Lower lobe of right lung (tissue), 2 donors: ENCODE measurements around the gene ERC1. TPM values are rescaled to one million over a fixed set of nuclear protein-coding genes. Genes with fewer than 3 reads are reported as not detected.
A peak's percentile ranks its signal among the peaks of the same experiment; 100 is the strongest.

Source experiments
- ATAC-seq, 2 donors: fragments of 200-7000 bp; cut with Tn5 transposase; one replicate each; pipeline ENCODE4 v1.9.1; 2020 to 2022; ENCODE audit warnings: mild to moderate bottlenecking in 2 of 2, moderate library complexity in 2 of 2
- DNase-seq: peaks from one replicate; pipeline ENCODE4 v3.0.0-alpha.2; 2020
- H3K27ac ChIP-seq: fragments of 200-600 bp; one replicate; pipeline ENCODE4 v1.8.0; 2022
- H3K27me3 ChIP-seq: fragments of 200-600 bp; one replicate; pipeline ENCODE4 v1.8.0; 2022; ENCODE audit warnings: low read depth
- H3K36me3 ChIP-seq: fragments of 200-600 bp; one replicate; pipeline ENCODE4 v1.8.0; 2022; ENCODE audit warnings: mild to moderate bottlenecking
- H3K4me1 ChIP-seq: fragments of 200-600 bp; one replicate; pipeline ENCODE4 v1.8.0; 2022
- H3K4me3 ChIP-seq: fragments of 200-600 bp; one replicate; pipeline ENCODE4 v1.8.0; 2022; ENCODE audit warnings: mild to moderate bottlenecking
- H3K9me3 ChIP-seq: fragments of 200-600 bp; one replicate; pipeline ENCODE4 v1.8.0; 2022
- intact Hi-C: fragments of 100-400 bp; cut with DNase I; formaldehyde crosslinking; loops from one replicate; pipeline ENCODE4 v1.11.0; 2022
- total RNA-seq: library from RNA; stranded (reverse); fragmentation: NEBNext Ultra II Directional; extraction: Animal tissue kit (Norgen Biotek cat#: 25700); gene quantifications from one replicate; pipeline ENCODE4 v1.2.1, GENCODE V29; 2021
- TF ChIP-seq, protein P1 (sequence below): fragments of 200-600 bp; IDR thresholded peaks from one replicate; pipeline ENCODE4 v1.8.0; 2022; ENCODE audit warnings: antibody characterized with exemption, mild to moderate bottlenecking
- donor health status: DM: no; HTN: yes; CAD: no; lungs with severe emphysema.

Gene ERC1
- total RNA-seq, 1 donor from 2014 or later: 66.3 TPM

DNA sequence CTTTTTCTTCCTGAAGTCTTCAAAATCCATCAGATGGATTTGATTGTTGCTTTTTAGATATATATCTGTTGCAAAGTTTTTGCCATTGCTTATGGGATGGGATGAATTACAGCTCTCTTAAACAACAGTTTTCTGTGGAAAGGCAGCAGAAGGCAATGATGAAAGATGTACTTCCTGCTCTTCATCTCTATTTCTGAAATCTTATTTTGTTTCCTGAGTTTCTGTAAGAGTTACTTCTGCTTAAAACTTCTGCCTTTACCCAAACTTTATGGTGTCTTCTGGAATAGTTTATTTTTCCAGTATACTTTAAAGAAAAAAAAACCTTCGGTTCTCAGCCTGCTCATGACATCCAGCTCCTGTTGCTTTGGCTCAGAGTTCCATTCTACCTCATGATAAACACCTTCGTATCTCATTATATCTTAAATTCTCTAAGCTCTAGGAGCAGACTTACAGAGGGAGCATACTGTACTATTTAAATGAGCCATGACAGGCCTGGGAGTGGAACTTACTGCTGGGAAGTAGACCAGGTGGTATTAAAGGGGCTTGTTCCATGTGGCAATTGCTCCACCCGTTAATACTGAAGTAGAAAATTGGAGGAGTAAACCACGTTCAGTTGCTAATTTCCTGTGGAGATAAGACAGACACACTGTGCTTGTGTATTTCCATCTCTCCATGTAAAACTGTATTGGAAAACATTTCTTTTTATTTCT is 314.9 kb downstream of the ERC1 start:
- peaks cover 11% of the 10 kb centered on the region for H3K4me1 ChIP-seq
- TF ChIP-seq, protein P1, sequence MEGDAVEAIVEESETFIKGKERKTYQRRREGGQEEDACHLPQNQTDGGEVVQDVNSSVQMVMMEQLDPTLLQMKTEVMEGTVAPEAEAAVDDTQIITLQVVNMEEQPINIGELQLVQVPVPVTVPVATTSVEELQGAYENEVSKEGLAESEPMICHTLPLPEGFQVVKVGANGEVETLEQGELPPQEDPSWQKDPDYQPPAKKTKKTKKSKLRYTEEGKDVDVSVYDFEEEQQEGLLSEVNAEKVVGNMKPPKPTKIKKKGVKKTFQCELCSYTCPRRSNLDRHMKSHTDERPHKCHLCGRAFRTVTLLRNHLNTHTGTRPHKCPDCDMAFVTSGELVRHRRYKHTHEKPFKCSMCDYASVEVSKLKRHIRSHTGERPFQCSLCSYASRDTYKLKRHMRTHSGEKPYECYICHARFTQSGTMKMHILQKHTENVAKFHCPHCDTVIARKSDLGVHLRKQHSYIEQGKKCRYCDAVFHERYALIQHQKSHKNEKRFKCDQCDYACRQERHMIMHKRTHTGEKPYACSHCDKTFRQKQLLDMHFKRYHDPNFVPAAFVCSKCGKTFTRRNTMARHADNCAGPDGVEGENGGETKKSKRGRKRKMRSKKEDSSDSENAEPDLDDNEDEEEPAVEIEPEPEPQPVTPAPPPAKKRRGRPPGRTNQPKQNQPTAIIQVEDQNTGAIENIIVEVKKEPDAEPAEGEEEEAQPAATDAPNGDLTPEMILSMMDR: no peak
- peak in 1 of 2 donors; percentile 27 for ATAC-seq

DNA sequence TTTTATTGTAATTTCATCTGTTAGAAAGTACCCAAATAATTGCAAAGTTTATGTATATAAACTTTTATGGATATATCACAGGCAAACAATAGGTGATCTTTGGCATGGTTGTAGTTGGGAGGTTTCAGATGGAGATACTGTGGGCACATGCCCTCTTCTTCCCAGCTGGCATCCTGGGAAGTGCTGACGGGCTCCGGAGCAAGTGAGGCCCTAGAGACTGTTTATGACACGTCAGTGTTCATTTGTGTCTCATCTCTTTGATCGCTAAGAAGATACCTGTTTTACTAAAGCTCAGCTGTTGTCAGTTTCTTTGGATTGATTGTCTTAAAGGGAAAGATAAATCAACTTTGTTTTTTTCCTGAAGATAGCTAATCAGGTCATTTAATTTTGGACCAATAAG is 315.8 kb downstream of the ERC1 start:
- Histone ChIP-seq H3K27ac (no peak overlapping the region), H3K9me3 (no peaks in the 10 kb centered on the region), H3K27me3 (no peaks in the 10 kb centered on the region), H3K4me3 (no peak overlapping the region), H3K36me3 (no peaks in the 10 kb centered on the region), H3K4me1 (peaks cover 11% of the 10 kb centered on the region)
- ATAC-seq (no peak), DNase-seq (no peak)
- TF ChIP-seq, protein P1: no peak
- intact Hi-C loops: no loop called here

More for the DNA sequence above, 314.9 kb downstream of the ERC1 start:
- Histone ChIP-seq H3K27me3 (no peaks in the 10 kb centered on the region), H3K27ac (peak overlapping the region; percentile 33), H3K36me3 (no peaks in the 10 kb centered on the region), H3K9me3 (no peaks in the 10 kb centered on the region), H3K4me3 (no peak overlapping the region)
- DNase-seq: no peak
- intact Hi-C loops: no loop called here

DNA sequence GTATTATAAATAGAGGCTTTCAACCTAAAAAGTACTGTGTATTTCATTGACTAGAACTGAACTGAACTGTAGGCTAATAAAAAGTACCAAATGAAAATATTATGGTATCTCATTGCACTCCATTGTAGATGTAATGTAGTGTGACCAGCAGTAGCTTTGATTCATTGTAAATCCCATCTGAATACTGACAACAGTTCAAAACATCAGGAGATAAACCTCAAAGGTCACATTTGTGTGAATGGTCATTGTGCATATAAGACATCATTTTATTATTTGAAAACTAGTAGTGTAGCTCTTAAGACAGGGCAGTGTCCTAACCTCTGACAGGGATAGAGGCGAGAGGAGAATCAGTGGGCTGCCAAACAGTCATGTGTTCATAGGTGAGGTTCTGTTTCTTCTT is 316.8 kb downstream of the ERC1 start:
- no peak overlapping the region for H3K27ac ChIP-seq
- TF ChIP-seq, protein P1: no peak
- H3K9me3 ChIP-seq: no peaks in the 10 kb centered on the region
- intact Hi-C loops: no loop called here
- H3K27me3 ChIP-seq: no peaks in the 10 kb centered on the region
- no peak overlapping the region for H3K4me3 ChIP-seq
- DNase-seq (no peak), ATAC-seq (no peak)
- peaks cover 11% of the 10 kb centered on the region for H3K4me1 ChIP-seq
- H3K36me3 ChIP-seq: no peaks in the 10 kb centered on the region

DNA sequence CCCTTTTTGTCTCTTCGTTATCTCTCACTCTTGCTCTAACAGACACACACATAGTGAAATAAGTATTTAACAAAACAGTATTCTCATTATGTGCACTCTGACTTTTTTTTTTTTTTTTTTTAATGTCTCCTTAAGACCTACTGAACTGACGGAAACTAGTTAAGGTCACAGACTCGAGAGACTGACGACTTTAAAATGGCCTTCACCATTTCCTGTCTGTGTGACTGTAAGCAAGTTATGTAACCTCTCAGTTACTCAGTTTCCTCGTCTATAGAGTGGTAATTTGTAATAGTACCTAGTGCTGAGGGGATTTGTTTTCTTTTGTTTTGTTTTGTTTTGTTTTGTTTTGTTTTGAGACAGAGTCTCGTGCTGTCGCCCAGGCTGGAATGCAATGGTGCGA is 318.6 kb downstream of the ERC1 start:
- intact Hi-C loops: no loop called here
- H3K4me1 ChIP-seq: peaks cover 11% of the 10 kb centered on the region
- no peaks in the 10 kb centered on the region for H3K27me3 ChIP-seq
- ATAC-seq (no peak), DNase-seq (no peak)
- peaks cover 5% of the 10 kb centered on the region for H3K9me3 ChIP-seq
- no peak overlapping the region for H3K4me3 ChIP-seq
- no peaks in the 10 kb centered on the region for H3K36me3 ChIP-seq
- TF ChIP-seq, protein P1: no peak
- H3K27ac ChIP-seq: no peak overlapping the region

DNA sequence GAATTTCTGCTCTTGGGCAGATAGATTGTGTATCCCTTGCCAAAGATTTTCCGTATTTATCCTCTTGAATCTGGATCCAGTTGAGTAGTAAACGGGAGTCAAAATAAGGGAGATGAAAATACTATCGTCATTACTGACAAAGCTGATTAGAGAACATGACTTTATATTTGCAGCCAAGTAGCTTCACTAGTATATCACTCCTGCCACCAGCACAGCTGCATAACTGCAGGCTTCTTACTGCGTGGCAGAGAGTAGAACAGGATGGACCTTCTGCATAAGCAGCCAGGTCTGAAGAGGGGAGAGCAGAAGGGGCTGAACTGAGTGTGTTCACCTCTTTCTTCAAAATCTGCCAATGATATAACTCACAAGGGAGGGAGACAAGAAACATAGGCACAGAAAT is 319.6 kb downstream of the ERC1 start:
- DNase-seq: no peak
- intact Hi-C loops: no loop called here
- Histone ChIP-seq H3K27ac (no peak overlapping the region), H3K27me3 (no peaks in the 10 kb centered on the region), H3K4me1 (peaks cover 11% of the 10 kb centered on the region), H3K4me3 (no peak overlapping the region), H3K36me3 (no peaks in the 10 kb centered on the region), H3K9me3 (peaks cover 5% of the 10 kb centered on the region)
- ATAC-seq: no peak
- TF ChIP-seq, protein P1: no peak
